Tibial nerve (tissue), 4 donors: ENCODE data around the gene EXOG. TPM values are rescaled to one million over a fixed set of nuclear protein-coding genes. Genes with fewer than 3 reads are reported as not detected.
"Not testable (repeated sequence)": the region's sequence is repeated elsewhere in the genome, so short reads cannot be mapped to it uniquely, and the experiment has no call there.

ENCODE experiments used
- DNase-seq, 2 donors: peaks; one replicate each; pipeline ENCODE4 v3.0.0-alpha.2; 2019; ENCODE audit warnings: low spot score in 2 of 2
- H3K27ac ChIP-seq, 4 donors: fragments of 200-600 bp; sonication (generic) in 3 of 4; one replicate each; pipeline ENCODE4 v1.5.1; 2017 to 2019; ENCODE audit warnings: mild to moderate bottlenecking in 1 of 4
- H3K27me3 ChIP-seq, 2 donors: fragments of 200-600 bp; sonication (generic) in 1 of 2; one replicate each; pipeline versions ENCODE4 v1.5.1 to v1.6.0; 2017 to 2019
- H3K36me3 ChIP-seq, 3 donors: fragments of 200-600 bp; sonication (generic); one replicate each; pipeline ENCODE4 v1.5.1; 2018 to 2019
- H3K4me1 ChIP-seq, 4 donors: fragments of 200-600 bp; sonication (generic) in 3 of 4; one replicate each; pipeline ENCODE4 v1.5.1; 2017 to 2019
- H3K4me3 ChIP-seq, 4 donors: fragments of 200-600 bp; sonication (generic) in 3 of 4; one replicate each; pipeline ENCODE4 v1.5.1; 2017 to 2019; ENCODE audit warnings: mild to moderate bottlenecking in 1 of 4, moderate library complexity in 1 of 4
- H3K9me3 ChIP-seq, 4 donors: fragments of 200-600 bp; sonication (generic) in 3 of 4; one replicate each; pipeline ENCODE4 v1.5.1; 2017 to 2019
- EP300 ChIP-seq, 2 donors: sonication (generic); formaldehyde crosslinking; IDR thresholded peaks; one replicate each; pipeline ENCODE4 v1.6.1; 2017; ENCODE audit warnings: antibody characterized with exemption in 2 of 2, mild to moderate bottlenecking in 1 of 2
- POLR2A ChIP-seq, 2 donors: fragments of 450-650 bp; IDR thresholded peaks; one replicate each; pipeline ENCODE4 v1.6.1; 2017; ENCODE audit warnings: antibody characterized with exemption in 2 of 2, mild to moderate bottlenecking in 2 of 2, moderate library complexity in 2 of 2
- WGBS, 2 donors: methylation state at CpG; one replicate each; pipeline ENCODE4 v1.1.5; 2018; 5-methylcytosine and 5-hydroxymethylcytosine counted together
- total RNA-seq, 4 donors: library from RNA; depleted of rRNA; stranded (reverse); fragments of >200 nt; gene quantifications; one replicate each; pipeline ENCODE4 v1.1.0, GENCODE V29; 2016
- TF ChIP-seq, protein P1 (sequence below), 5 experiments: fragments of 200-600 bp in 3 of 5; fragments of 450-650 bp in 2 of 5; sonication (generic) in 3 of 5; IDR thresholded peaks; one replicate each; pipeline ENCODE4 v1.5.1; 2016 to 2019; ENCODE audit warnings: antibody characterized with exemption in 5 of 5, mild to moderate bottlenecking in 3 of 5, moderate library complexity in 2 of 5

Gene EXOG
- total RNA-seq, 4 donors from 2014 or later: 9.9 to 21.9 (median 20.9) TPM

DNA sequence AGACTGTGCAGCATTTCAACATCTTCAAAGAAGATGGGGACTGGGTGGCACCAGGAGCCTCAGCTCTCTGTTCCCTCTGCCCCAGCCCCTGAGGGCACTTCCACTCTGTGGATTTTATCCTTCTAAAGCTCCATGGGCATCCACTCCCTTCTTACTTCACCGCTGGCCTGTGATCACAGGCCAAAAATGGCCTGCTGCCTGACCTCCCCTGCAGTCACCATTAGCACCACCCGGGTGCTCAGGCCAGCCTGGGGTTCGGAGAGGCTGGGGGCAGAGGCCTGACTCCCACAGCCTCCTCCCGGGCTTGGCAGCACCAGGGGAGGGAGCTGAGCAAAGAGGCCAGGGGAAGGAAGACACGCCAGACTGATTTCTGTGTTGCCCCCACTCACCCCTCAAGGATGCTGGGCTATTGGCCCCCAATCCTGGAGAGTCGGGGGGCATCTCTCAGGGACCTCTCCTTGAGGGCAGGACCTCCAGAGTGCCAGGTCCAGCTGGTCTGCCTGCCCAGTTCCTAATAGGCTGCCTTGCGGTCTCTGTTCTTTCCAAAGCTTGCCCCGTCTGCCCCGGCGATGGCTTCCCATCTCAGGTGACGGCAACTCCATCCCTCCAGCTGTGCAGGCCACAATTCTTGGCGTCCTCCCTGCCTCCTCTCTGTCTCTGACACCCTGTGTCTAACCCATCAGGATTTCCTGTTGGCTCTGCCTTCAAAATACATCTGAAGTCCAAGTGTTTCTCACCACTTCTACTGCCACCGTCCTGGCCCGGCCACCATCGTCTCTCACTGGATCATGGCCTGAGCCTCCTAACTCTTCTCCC, 67.1 kb downstream of the EXOG start:
- 87 to 88% methylated on average over 14 to 15 of the region's 15 CpGs for WGBS, 2 donors
- Histone ChIP-seq H3K36me3 (peaks cover 0 to 47% (median 0%) of the 10 kb centered on the region in 3 donors), H3K9me3 (no peaks in the 10 kb centered on the region), H3K27me3 (no peaks in the 10 kb centered on the region), H3K4me3 (no peak overlapping the region), H3K27ac (no peak overlapping the region), H3K4me1 (peaks cover 0 to 4% (median 0%) of the 10 kb centered on the region in 4 donors)
- no peak for DNase-seq
- TF ChIP-seq EP300 (IDR thresholded peaks at IDR 0.05) (no peak), POLR2A (IDR thresholded peaks at IDR 0.05) (no peak)
- TF ChIP-seq, protein P1, sequence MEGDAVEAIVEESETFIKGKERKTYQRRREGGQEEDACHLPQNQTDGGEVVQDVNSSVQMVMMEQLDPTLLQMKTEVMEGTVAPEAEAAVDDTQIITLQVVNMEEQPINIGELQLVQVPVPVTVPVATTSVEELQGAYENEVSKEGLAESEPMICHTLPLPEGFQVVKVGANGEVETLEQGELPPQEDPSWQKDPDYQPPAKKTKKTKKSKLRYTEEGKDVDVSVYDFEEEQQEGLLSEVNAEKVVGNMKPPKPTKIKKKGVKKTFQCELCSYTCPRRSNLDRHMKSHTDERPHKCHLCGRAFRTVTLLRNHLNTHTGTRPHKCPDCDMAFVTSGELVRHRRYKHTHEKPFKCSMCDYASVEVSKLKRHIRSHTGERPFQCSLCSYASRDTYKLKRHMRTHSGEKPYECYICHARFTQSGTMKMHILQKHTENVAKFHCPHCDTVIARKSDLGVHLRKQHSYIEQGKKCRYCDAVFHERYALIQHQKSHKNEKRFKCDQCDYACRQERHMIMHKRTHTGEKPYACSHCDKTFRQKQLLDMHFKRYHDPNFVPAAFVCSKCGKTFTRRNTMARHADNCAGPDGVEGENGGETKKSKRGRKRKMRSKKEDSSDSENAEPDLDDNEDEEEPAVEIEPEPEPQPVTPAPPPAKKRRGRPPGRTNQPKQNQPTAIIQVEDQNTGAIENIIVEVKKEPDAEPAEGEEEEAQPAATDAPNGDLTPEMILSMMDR (IDR thresholded peaks at IDR 0.05): no peak

DNA sequence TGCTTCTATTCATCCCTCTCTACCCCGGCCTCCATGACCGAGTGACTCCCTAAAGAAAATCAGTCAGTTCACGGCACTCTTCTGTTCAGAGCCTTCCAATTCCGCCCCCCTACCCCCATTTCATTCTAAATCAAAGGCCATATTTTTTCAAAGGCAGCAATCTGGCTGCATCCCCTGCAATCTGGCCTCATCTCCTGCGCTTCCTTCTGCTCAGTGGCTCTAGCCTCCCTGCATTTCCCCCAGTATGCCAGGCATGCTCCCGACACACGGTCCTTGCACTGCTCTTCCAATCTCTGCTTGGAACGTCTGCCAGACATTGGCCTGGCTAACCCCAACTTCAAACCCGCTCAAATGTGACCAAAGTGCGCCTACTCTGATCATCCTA, 67.7 kb downstream of the EXOG start:
- H3K36me3 ChIP-seq: peaks cover 0 to 47% (median 0%) of the 10 kb centered on the region in 3 donors
- TF ChIP-seq, protein P1 (IDR thresholded peaks at IDR 0.05): no peak
- no peak for TF ChIP-seq POLR2A (IDR thresholded peaks at IDR 0.05)
- no peak for TF ChIP-seq EP300 (IDR thresholded peaks at IDR 0.05)
- WGBS, 2 donors: 84 to 90% methylated on average over 10 of the region's 10 CpGs
- H3K27me3 ChIP-seq: no peaks in the 10 kb centered on the region
- no peaks in the 10 kb centered on the region for H3K9me3 ChIP-seq
- H3K4me1 ChIP-seq: peaks cover 0 to 2% (median 0%) of the 10 kb centered on the region in 4 donors
- no peak overlapping the region for H3K27ac ChIP-seq
- DNase-seq: no peak
- H3K4me3 ChIP-seq: no peak overlapping the region

DNA sequence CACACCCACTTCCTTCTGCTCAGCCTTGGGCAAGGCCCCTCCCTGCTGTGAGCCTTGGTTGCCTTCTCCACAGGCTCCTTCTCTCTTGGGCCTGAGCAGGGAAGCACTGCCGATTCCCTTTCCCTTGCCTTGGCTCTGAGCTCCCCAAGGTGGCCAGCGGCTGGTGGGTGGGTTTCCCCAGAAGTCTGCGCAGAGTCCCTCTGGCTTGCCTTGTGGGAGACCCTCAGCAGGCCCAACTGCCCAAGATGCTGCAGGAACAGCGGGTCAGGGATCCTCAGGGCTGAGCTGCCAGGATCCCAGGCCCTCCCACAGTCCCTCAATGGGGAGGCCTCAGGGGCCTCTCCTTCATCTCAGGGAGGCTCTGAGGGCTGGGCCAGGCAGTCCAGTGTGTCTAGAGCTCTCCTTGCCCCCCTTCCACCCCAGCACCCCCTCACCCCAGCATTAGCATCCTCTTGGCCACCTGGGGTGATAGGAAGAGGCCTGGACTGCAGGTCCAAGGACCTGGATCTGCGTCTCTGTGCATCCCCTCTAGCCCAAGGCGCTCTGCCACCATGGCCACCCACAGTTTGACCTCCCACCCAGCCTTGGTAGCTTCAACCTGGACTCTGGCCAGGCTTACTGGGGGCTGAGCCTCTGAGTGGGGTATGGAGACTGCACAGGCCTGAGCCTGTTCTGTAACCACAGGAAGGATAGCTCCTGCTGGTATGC, 68.6 kb downstream of the EXOG start:
- no peaks in the 10 kb centered on the region for H3K27me3 ChIP-seq
- WGBS, 2 donors: 91 to 97% methylated on average over 6 of the region's 6 CpGs
- TF ChIP-seq POLR2A (IDR thresholded peaks at IDR 0.05): no peak
- H3K4me1 ChIP-seq: no peaks in the 10 kb centered on the region
- no peak overlapping the region for H3K27ac ChIP-seq
- peaks cover 0 to 46% (median 0%) of the 10 kb centered on the region in 3 donors for H3K36me3 ChIP-seq
- no peaks in the 10 kb centered on the region for H3K9me3 ChIP-seq
- no peak overlapping the region for H3K4me3 ChIP-seq
- no peak for DNase-seq

DNA sequence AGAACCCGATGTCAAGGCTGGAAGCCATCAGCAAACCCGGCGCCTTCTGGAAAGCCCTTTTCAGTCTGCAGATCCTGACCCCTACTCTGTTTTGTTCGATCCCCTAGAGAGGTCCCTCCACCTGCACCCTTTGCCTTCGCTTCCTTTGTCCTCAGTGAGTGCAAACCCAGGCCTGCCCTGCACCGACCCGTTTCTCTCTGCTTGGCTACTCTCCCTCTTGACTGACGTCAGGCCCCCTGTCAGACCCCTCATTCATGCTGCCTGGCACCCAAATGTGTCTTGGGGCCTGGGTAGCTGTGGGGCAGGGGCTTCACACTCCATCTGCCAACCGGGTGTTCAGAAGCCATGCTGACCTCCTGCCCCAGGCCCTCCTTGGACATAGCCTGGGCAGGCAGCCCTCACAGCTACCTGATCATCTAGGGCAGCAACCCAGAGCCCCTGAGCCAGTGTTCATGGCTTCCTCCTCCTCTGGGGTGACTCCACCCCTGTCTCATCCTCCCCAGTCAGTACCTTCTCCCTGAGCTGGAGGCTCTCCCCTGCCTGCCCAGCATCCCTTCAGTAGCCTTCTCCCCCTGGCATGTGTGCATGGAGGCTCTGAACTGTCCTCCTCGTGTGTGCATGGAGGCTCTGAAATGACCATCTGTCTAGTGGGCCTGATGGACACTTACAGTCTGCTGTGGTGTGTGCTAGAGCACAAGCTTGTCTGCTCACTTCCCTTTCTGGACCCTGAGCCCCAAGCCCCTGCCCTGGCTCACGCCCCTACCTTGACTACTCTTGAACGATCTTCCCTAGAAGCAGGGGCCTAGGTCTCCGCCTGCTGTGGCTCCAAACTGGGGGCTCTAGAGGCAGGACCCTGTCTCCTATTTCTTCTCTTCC, 69.4 kb downstream of the EXOG start:
- no peak overlapping the region for H3K27ac ChIP-seq
- H3K4me3 ChIP-seq: no peak overlapping the region
- no peak for DNase-seq
- H3K4me1 ChIP-seq: no peaks in the 10 kb centered on the region
- WGBS, 2 donors: 85 to 89% methylated on average over 13 of the region's 13 CpGs
- no peaks in the 10 kb centered on the region for H3K27me3 ChIP-seq
- H3K36me3 ChIP-seq: peaks cover 0 to 39% (median 0%) of the 10 kb centered on the region in 3 donors
- no peaks in the 10 kb centered on the region for H3K9me3 ChIP-seq
- TF ChIP-seq, protein P1 (IDR thresholded peaks at IDR 0.05): no peak
- TF ChIP-seq EP300 (IDR thresholded peaks at IDR 0.05): no peak
- no peak for TF ChIP-seq POLR2A (IDR thresholded peaks at IDR 0.05)

DNA sequence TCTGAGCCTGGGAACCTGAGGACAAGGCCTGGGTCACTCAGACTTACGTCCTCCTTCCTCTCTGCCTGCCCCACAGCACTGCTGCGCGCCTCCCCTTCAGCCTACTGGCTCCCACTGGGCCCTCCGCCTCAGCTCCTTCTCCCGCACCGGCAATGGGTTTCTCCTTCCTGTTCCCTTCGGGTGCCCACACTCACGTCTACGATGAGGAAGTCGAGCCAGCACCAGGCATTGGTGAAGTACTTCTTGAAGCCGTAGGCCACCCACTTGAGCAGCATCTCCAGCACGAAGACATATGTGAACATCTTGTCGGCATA, 70.0 kb downstream of the EXOG start:
- Histone ChIP-seq H3K36me3 (peaks cover 0 to 36% (median 0%) of the 10 kb centered on the region in 3 donors), H3K9me3 (no peaks in the 10 kb centered on the region), H3K27me3 (no peaks in the 10 kb centered on the region), H3K27ac (no peak overlapping the region), H3K4me3 (no peak overlapping the region), H3K4me1 (no peaks in the 10 kb centered on the region)
- TF ChIP-seq, protein P1 (IDR thresholded peaks at IDR 0.05): no peak
- TF ChIP-seq EP300 (IDR thresholded peaks at IDR 0.05) (no peak), POLR2A (IDR thresholded peaks at IDR 0.05) (no peak)
- no peak for DNase-seq
- WGBS, 2 donors: 90 to 96% methylated on average over 13 of the region's 13 CpGs

DNA sequence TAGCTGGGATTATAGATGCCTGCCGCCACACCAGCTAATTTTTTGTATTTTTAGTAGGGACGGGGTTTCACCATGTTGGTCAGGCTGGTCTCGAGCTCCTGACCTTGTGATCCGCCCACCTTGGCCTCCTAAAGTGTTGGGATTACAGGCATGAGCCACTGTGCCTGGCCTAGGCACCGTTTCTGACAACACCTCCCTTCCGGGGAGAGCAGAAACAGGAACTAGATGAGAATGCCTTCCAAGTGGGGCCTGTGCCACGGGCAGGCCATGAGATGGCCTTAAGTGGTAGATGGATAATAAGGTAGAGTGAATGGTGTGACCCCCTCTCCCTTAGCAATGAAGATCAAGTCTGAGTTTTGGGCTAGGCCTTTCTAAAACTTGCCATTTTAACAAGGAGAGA, 70.7 kb downstream of the EXOG start:
- not testable (repeated sequence) for H3K27me3 ChIP-seq, H3K4me1 ChIP-seq, H3K9me3 ChIP-seq, H3K4me3 ChIP-seq, DNase-seq, H3K27ac ChIP-seq
- H3K36me3 ChIP-seq: peaks cover 0 to 33% (median 0%) of the 10 kb centered on the region in 3 donors
- 80 to 82% methylated on average over 7 of the region's 7 CpGs for WGBS, 2 donors
